Ishikawa (cell line): ENCODE measurements around the gene MYBL2.

ENCODE experiments used
- CEBPB ChIP-seq: IDR thresholded peaks from 2 replicates; pipeline ENCODE4 v1.6.1; 2012
- CREB1 ChIP-seq: IDR thresholded peaks from 2 replicates; pipeline ENCODE4 v1.6.1; 2012; ENCODE audit warnings: low read depth
- EGR1 ChIP-seq: IDR thresholded peaks from 2 replicates; pipeline ENCODE4 v1.6.1; 2012
- EP300 ChIP-seq: IDR thresholded peaks from 2 replicates; pipeline ENCODE4 v1.6.1; 2012; ENCODE audit warnings: borderline replicate concordance
- FOXM1 ChIP-seq: IDR thresholded peaks from 2 replicates; pipeline ENCODE4 v1.6.1; 2012; ENCODE audit warnings: low read depth, borderline replicate concordance
- RAD21 ChIP-seq: IDR thresholded peaks from 2 replicates; pipeline ENCODE4 v1.6.1; 2012; ENCODE audit warnings: low read depth
- TAF1 ChIP-seq: IDR thresholded peaks from 2 replicates; pipeline ENCODE4 v1.6.1; 2012; ENCODE audit warnings: low read depth, mild to moderate bottlenecking
- TF ChIP-seq, protein P1 (sequence below): IDR thresholded peaks from 2 replicates; pipeline ENCODE4 v1.6.1; 2012
- TF ChIP-seq, protein P2 (sequence below): IDR thresholded peaks from 2 replicates; pipeline ENCODE4 v1.6.1; 2012; ENCODE audit warnings: low read depth, mild to moderate bottlenecking
- TF ChIP-seq, protein P3 (sequence below): IDR thresholded peaks from 2 replicates; pipeline ENCODE4 v1.6.1; 2012

DNA sequence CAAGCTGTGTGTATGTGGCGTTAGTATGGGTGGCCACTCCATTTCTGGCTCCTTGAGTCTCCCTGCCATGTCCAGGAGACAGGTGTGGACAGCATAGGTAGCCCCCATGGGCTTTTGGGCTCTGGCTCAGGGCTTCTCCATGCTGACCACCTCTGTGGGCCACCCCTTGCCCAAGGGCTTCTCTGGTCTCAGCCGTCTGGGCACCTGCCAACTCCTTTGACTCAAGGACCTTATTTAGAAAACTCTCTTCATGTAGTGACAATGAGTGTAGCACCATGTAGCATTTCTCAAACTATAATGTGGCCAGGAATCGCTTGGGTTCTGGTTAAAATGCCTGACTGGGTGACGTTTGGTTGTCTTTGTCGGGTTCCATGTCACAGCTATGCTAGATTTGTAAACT, 65.0 kb downstream of the MYBL2 start:
- TF ChIP-seq, protein P1, sequence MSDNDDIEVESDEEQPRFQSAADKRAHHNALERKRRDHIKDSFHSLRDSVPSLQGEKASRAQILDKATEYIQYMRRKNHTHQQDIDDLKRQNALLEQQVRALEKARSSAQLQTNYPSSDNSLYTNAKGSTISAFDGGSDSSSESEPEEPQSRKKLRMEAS = no peak
- TF ChIP-seq CEBPB = no peak
- TF ChIP-seq TAF1 = no peak
- TF ChIP-seq RAD21 = no peak
- no peak for TF ChIP-seq EP300
- TF ChIP-seq, protein P2, sequence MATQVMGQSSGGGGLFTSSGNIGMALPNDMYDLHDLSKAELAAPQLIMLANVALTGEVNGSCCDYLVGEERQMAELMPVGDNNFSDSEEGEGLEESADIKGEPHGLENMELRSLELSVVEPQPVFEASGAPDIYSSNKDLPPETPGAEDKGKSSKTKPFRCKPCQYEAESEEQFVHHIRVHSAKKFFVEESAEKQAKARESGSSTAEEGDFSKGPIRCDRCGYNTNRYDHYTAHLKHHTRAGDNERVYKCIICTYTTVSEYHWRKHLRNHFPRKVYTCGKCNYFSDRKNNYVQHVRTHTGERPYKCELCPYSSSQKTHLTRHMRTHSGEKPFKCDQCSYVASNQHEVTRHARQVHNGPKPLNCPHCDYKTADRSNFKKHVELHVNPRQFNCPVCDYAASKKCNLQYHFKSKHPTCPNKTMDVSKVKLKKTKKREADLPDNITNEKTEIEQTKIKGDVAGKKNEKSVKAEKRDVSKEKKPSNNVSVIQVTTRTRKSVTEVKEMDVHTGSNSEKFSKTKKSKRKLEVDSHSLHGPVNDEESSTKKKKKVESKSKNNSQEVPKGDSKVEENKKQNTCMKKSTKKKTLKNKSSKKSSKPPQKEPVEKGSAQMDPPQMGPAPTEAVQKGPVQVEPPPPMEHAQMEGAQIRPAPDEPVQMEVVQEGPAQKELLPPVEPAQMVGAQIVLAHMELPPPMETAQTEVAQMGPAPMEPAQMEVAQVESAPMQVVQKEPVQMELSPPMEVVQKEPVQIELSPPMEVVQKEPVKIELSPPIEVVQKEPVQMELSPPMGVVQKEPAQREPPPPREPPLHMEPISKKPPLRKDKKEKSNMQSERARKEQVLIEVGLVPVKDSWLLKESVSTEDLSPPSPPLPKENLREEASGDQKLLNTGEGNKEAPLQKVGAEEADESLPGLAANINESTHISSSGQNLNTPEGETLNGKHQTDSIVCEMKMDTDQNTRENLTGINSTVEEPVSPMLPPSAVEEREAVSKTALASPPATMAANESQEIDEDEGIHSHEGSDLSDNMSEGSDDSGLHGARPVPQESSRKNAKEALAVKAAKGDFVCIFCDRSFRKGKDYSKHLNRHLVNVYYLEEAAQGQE = no peak
- TF ChIP-seq FOXM1 = no peak
- TF ChIP-seq CREB1 = no peak
- TF ChIP-seq, protein P3, sequence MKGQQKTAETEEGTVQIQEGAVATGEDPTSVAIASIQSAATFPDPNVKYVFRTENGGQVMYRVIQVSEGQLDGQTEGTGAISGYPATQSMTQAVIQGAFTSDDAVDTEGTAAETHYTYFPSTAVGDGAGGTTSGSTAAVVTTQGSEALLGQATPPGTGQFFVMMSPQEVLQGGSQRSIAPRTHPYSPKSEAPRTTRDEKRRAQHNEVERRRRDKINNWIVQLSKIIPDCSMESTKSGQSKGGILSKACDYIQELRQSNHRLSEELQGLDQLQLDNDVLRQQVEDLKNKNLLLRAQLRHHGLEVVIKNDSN = no peak
- no peak for TF ChIP-seq EGR1
